ENCODE measurements around the gene MYL5.
"Not testable (repeated sequence)": the region's sequence is repeated elsewhere in the genome, so short reads cannot be mapped to it uniquely, and the experiment has no call there.

The MYL5 gene

GRCh38 chr4:705278-706082 lies 31.1 kb downstream of the MYL5 start, which contains the start of gene PCGF3:
Gene PCGF3, plus strand, starts transcription at chr4:705832. Its CDS starts 27,849 bp downstream, at chr4:733681.
- peak; percentile 88 to 95 for DNase-seq (ENCODE audit: low read depth in 2 of 2)

- not testable (repeated sequence) for DNase-seq (ENCODE audit: low read depth in 2 of 2)
These were observed 31.8 kb downstream of the MYL5 start for GRCh38 chr4:706083-706633.

GRCh38 chr4:706834-707598 lies 32.7 kb downstream of the MYL5 start:
- no peak for DNase-seq (ENCODE audit: low read depth in 2 of 2)

DNA sequence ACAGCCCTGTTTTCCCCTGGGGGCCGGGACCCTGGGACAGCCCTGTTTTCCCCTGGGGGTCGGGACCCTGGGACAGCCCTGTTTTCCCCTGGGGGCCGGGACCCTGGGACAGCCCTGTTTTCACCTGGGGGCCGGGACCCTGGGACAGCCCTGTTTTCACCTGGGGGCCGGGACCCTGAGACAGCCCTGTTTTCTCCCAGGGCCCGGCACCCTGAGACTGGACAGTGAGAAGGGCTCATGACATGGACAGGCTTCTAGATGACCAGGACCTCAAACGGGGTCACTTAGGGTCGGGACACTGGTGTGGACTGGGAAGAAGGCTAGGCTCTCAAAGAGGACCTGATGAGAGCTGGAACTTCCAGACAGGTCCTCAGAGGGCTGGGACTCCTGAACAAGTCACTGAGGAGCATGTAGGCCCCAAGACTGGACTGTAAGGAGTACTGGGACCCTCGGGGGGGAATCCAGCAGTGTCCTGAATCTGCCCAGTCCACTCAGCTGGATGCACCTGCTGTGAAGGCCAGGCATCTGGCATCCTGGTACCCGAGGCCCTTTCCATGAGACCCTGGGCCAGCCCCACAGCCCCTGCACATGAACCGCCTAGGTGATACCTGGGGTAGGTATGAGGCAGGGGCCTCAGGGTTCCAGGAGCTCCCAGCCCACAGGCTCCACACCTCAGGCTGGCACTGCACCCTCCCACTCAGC lies 33.7 kb downstream of the MYL5 start:
- no peak for DNase-seq (ENCODE audit: low read depth in 2 of 2)

DNA sequence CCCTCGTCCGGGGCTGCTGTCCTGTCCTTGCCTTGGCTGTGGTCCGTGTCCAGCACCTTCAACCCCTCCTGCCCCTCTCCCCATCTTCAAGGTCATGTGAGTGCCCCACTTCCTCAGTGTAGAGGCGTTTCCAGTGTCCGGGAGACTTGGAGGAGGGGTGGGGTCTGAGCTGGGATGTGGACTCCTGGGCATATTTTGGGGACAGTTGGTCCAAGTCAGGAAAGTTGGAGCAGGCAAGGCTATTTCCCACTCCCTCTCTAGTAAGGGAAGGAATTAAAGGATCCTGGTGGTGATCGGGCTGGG lies 34.2 kb downstream of the MYL5 start:
- no peak for DNase-seq (ENCODE audit: low read depth in 2 of 2)

- DNase-seq (ENCODE audit: low read depth in 2 of 2): no peak
These were observed 35.0 kb downstream of the MYL5 start for GRCh38 chr4:709348-709747.

DNA sequence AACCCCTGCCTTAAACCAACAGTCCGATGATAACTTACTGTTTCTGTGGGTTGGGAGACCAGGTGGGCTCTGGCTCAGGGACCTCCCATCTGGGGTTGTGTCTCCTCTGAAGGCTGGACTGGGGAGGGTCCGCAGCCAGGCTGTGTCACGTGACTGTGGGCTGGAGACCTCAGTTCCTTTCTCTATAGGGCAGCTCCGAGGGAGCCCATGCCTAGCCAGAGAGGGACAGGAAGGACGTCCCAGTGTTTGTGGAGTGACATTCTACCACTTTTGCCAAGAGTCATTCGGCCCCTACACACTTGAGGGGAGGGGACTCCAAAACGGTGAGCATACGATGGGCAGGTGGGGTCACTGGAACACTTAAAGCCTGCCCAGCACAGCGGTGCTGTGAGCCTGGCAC lies 35.8 kb downstream of the MYL5 start:
- DNase-seq (ENCODE audit: low read depth in 2 of 2): no peak

DNA sequence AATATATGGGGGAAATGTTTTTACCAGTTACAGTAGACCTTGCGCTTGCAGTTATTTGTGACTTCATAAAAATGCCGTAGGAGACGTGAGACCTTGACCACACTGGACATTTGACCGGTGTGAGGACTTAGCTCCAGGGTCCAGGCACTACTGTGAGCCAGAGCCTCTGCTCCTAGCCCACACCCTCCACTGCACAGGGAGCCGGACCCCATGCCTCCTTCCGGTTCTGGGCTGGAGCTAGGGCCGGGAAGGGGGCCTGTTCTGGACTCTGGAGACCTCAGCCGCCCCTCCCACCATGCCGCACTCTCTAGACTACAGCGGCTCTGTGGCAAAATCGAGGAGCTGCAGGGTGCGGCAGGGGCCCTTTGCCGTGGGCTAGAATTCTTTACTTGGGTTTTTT lies 36.6 kb downstream of the MYL5 start:
- DNase-seq (ENCODE audit: low read depth in 2 of 2): no peak

DNA sequence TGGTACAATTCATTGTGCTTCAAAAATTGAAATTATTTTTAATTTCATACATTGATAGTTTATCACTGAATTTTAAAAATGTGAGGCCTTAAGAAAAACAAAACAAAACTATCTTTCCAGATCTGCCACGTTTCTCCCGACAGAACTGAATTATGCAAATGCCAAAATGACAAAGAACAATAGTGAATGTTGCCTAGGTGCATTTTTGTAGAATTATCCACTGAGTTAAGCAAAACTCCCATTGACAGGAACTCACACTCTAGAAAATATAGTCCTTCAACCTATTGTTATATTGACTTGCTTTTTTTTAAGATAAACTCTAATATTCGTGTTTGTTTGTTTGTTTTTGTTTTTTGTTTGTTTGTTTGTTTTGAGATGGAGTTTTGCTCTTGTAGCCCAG lies 37.8 kb downstream of the MYL5 start:
- no peak for DNase-seq (ENCODE audit: low read depth in 2 of 2)

GRCh38 chr4:712916-713632 lies 38.7 kb downstream of the MYL5 start:
- DNase-seq (ENCODE audit: low read depth in 2 of 2): no peak

GRCh38 chr4:714087-714486 lies 39.7 kb downstream of the MYL5 start:
- no peak for DNase-seq (ENCODE audit: low read depth in 2 of 2)

DNA sequence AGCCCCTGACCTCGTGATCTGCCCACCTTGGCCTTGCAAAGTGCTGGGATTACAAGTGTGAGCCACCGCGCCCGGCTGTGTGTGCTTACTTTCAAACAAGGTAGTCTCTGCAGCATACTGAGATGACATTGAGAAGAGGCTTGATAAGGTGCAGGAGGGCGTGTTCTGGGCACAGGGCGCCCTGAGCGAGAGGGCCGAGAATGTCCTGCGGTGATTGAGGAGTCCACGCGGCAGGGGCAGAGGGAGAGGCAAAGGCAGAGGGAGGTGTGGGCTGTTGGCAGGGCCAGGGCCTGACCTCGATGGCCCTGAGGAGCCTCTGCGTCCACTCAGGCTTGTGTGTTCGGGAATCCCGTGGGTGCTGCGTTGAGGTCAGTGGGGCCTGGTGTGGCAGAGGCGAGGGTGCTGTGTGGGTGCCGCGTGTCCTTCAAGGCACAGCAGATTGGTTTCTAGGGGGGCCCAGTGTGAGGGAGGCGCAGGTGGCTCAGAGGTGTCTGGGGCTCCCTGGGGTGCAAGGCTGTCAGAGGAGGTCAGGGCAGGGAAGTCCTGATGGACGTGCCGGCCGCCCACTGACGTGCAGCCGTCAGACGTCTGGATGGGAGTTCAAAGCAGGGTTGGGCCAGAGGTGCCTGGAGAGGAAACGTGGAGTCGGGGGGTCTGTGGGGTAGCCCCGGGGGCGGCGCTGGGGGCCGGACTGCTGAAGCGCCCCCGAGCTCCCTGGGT lies 43.4 kb downstream of the MYL5 start:
- DNase-seq (ENCODE audit: low read depth in 2 of 2): no peak

DNA sequence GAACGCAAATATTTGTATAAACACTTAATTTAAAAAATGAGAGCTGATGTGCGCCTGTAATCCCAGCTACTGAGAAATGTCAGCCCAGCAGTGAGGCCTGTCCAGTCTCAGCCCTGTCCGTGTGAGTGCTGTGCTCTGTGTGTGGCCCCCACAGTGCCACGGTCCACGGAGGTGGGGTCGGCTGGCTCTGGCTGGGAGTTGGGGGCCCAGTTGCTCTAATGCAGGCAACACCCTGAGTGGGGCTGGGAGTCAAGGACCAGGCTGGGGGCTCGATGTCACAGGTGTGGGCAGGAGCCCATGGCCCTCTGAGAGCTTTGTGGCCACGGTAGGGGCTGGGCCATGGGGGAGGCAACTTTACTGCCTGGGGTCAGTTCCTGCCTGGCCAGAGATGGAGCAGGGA lies 44.1 kb downstream of the MYL5 start:
- DNase-seq (ENCODE audit: low read depth in 2 of 2): no peak

DNA sequence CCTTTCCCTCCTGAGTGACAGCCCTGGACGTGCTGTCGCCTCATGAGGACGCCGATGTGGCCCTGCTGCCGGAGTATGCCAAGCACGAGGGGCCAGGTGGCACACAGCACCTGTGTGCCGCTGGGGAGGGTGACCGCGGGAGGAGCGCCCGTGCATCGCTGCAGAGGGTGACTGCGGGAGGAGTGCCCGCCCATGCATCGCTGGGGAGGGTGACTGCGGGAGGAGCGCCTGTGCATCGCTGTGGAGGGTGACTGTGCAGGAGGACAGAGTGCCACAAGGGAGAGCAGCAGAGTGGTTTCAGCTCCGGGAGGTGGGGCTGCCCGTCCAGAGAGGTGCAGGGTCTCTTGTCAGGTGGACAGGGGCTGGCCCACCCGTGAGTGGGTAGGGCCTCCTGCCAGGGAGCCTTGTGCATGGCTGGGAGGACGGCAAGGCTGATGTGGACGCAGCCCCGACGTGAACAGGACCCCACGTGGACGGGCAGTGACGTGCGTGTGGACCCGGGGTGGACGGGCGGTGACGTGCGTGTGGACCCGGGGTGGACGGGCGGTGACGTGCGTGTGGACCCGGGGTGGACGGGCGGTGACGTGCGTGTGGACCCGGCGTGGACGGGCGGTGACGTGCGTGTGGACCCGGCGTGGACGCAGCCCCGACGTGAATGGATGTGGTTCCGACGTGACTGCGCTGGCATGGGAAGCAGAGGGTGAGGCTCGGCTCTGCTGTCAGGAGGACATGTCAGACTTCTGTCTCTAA lies 45.9 kb downstream of the MYL5 start:
- no peak for DNase-seq (ENCODE audit: low read depth in 2 of 2)

DNA sequence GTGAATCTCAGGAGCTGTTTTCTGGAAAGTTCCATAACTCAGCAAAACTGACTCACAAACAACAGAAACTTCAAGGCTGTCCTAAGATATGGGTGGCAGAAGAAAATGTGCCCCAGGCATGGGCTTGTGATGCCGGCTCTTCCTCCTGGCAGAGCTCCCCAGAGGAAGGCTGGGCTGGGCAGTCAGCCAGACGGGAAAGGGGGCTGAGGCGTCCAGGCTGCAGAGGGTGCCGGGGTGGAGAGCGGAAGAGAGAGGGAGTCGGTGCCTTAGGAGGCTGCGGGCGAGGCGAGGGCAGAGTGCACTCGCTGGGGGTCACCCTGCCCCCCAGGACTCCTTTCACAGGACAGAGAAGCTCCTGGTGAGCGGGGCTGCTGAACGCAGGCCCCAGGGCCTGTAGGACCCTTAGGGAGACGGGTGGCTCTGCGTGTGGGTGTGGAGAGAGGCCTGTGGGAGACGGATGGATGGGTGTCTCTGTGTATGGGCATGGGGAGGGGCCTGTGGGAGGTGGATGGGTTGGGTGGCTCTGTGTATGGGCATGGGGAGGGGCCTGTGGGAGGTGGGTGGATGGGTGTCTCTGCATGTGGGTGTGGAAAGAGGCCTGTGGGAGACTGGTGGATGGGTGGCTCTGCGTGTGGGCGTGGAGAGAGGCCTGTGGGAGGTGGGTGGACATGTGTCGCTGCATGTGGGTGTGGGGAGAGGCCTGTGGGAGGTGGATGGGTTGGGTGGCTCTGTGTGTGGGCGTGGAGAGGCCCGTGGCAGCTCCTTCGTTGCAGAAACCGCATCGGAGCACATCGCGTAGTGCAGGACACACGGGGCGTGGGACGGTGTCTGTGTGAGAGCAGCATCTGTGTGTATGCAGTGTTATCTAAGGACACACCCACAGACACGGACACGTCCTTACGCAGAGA lies 47.2 kb downstream of the MYL5 start:
- no peak for DNase-seq (ENCODE audit: low read depth in 2 of 2)

DNA sequence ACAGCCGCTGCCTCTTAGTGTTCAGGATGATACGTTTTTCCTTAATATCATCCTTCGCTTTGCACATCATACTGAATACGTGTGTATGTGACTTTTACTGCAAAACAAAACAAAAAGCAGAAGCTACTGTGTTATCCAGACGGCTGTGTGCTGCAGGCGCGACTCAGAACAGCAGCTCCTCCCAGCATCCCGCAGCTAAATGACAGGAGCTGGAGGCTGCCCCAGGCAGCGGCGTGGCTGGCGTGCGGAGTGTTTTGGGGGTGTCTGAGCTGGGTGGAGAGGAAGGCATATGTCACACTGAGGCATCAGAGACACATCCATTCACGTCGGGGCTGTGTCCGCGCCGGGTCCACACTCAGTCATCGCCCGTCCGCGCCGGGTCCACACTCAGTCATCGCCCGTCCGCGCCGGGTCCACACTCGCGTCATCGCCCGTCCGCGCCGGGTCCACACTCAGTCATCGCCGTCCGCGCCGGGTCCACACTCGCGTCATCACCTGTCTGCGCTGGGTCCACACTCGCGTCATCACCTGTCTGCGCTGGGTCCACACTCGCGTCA lies 47.9 kb downstream of the MYL5 start:
- DNase-seq (ENCODE audit: low read depth in 2 of 2): no peak

DNA sequence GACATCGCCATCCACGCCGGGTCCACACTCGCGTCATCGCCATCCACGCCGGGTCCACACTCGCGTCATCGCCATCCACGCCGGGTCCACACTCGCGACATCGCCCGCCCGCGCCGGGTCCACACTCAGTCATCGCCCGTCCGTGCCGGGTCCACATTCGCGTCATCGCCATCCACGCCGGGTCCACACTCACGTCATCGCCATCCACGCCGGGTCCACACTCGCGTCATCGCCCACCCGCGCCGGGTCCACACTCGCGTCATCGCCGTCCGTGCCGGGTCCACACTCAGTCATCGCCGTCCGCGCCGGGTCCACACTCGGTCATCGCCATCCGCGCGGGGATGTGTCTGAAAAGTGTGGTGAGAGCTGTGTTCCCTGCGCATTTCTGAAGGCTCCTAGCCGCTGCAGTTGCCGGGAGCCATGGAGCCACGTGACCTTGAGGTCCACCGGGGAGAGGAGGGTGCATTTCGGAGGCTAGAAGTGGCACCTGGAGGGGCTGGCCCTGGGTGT lies 48.6 kb downstream of the MYL5 start:
- DNase-seq (ENCODE audit: low read depth in 2 of 2): no peak

DNA sequence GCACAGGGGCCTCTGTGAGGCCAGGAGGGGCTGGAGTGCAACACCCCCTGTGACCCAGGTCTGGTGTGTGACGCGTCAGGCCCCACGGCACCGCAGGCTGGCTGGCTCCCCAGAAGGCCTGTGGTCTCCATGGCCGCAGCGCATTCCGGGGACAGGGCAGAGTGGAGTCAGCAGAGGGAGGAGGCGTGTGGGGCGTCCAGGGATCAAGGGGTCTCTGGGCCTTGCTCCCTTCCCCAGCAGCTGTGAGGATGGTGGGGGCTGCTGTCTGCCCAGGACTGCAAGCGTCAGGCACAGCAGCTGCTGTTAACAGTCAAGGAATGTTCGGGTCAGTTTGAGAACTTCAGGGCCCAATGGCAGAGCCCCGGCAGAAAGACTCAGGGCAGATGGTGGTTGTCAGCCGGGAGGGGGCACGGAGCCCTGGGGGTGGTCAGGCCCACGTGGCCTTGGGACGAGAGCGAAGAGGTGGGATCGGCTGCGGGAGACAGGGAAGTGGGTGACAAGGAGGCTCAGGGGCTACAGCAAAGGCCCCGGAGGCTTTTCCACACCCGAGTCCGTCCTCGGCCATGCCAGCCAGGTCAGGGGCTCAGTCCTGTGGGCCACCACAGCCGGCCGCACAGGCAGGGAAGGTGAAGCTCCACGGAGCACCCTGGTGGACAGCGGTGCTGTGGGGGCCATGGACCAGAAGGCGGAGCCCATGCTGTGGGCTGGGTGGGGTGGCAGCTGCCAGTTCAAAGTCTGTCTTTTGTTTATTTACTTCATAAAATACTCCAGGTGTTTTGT lies 49.6 kb downstream of the MYL5 start:
- DNase-seq (ENCODE audit: low read depth in 2 of 2): no peak
